HCT116 (cell line): ENCODE measurements around the gene C15orf61. TPM values are rescaled to one million over a fixed set of nuclear protein-coding genes. Genes with fewer than 3 reads are reported as not detected.

Experiments
- ATAC-seq: fragments of 200-7000 bp; cut with Tn5 transposase; 2 replicates; pipeline ENCODE4 v1.9.1; 2020; ENCODE audit warnings: mild to moderate bottlenecking, moderate library complexity
- BruUV-seq: library from RNA; stranded (reverse); fragments of 400-500 nt; replicated peaks from 2 replicates; lab custom pipeline; 2021; lab: Mats Ljungman, UMichigan
- CTCF ChIA-PET: fragments of 300-600 bp; sonication (Branson Sonifier 250); formaldehyde crosslinking; loops from one replicate; lab custom pipeline; 2021; ENCODE audit warnings: antibody characterized with exemption; lab: Charles Lee
- POLR2A ChIA-PET: fragments of 300-600, 350-600 bp; sonication (Branson Sonifier 250); formaldehyde crosslinking; loops from one replicate; lab custom pipeline; 2021; ENCODE audit warnings: antibody characterized with exemption; lab: Charles Lee
- RAD21 ChIA-PET, 2 experiments: fragments of 300-600 bp; sonication (Branson Sonifier 250); formaldehyde crosslinking; loops; one replicate each; lab custom pipeline; 2023; ENCODE audit warnings: low total read pairs in 2 of 2; ENCODE audit not compliant: uncharacterized antibody in 2 of 2, unreplicated experiment in 2 of 2, low non-redundant PET in 1 of 2; lab: Charles Lee
- DNase-seq: peaks from one replicate; pipeline ENCODE4 v3.0.0-alpha.2; 2010; ENCODE audit warnings: low read depth, low spot score
- H2AFZ ChIP-seq: fragments of 200-600 bp; shearing (Covaris generic), sonication (generic); 2 replicates; pipeline ENCODE4 v1.6.1; 2017; ENCODE audit warnings: low read depth, mixed run types, mixed read lengths, antibody characterized with exemption, low read length; ENCODE audit not compliant: poor library complexity, severe bottlenecking
- H3K27ac ChIP-seq: 2 replicates; pipeline ENCODE4 v1.5.1; 2012; ENCODE audit warnings: low read depth, low read length
- H3K27me3 ChIP-seq: fragments of 200-600 bp; sonication (generic); 2 replicates; pipeline ENCODE4 v1.6.1; 2016; ENCODE audit warnings: mixed run types, low read length, mixed read lengths; ENCODE audit not compliant: insufficient read depth
- H3K36me3 ChIP-seq, 2 experiments: fragments of 200-500 bp in 1 of 2; fragments of 200-600 bp in 1 of 2; sonication (Bioruptor generic) in 1 of 2; sonication (generic) in 1 of 2; 2 replicates each; pipeline versions ENCODE4 v1.5.1 to v1.6.1; 2014 to 2016; ENCODE audit warnings: low read length in 2 of 2, inconsistent platforms in 1 of 2, mixed read lengths in 1 of 2, mixed run types in 1 of 2; ENCODE audit not compliant: insufficient read depth in 2 of 2, control insufficient read depth in 1 of 2
- H3K4me1 ChIP-seq, 2 experiments: fragments of 200-600 bp in 1 of 2; sonication (generic) in 1 of 2; 2 replicates each; pipeline versions ENCODE4 v1.5.1 to v1.6.1; 2012 to 2017; ENCODE audit warnings: low read length in 2 of 2, inconsistent platforms in 1 of 2, mild to moderate bottlenecking in 1 of 2, mixed read lengths in 1 of 2, mixed run types in 1 of 2, moderate library complexity in 1 of 2; ENCODE audit not compliant: insufficient read depth in 2 of 2, control insufficient read depth in 1 of 2
- H3K4me2 ChIP-seq: fragments of 200-600 bp; sonication (generic); 2 replicates; pipeline ENCODE4 v1.6.1; 2017; ENCODE audit warnings: mixed run types, low read length, mixed read lengths
- H3K4me3 ChIP-seq, 2 experiments: fragments of 200-600 bp in 1 of 2; sonication (generic) in 1 of 2; replicated peaks in 1 of 2; 2 replicates each; pipeline ENCODE4 v1.5.1; 2011 to 2016; ENCODE audit warnings: low read length in 2 of 2, control low read depth in 1 of 2, low read depth in 1 of 2, mild to moderate bottlenecking in 1 of 2, mixed read lengths in 1 of 2, mixed run types in 1 of 2
- H3K79me2 ChIP-seq: fragments of 200-600 bp; sonication (generic); 2 replicates; pipeline ENCODE4 v1.6.1; 2017; ENCODE audit warnings: mild to moderate bottlenecking, mixed run types, low read length, moderate library complexity, mixed read lengths; ENCODE audit not compliant: insufficient read depth
- H3K9ac ChIP-seq: fragments of 200-600 bp; sonication (generic); 2 replicates; pipeline ENCODE4 v1.6.1; 2016; ENCODE audit warnings: low read length, mixed read lengths
- H3K9me2 ChIP-seq: fragments of 200-600 bp; sonication (generic), shearing (Covaris generic); 2 replicates; pipeline ENCODE4 v1.6.1; 2017; ENCODE audit warnings: mixed run types, mild to moderate bottlenecking, moderate library complexity; ENCODE audit not compliant: insufficient read depth
- H3K9me3 ChIP-seq, 2 experiments: fragments of 200-500 bp in 1 of 2; fragments of 200-600 bp in 1 of 2; sonication (Bioruptor generic) in 1 of 2; sonication (generic) in 1 of 2; 2 replicates each; pipeline ENCODE4 v1.6.1; 2014 to 2017; ENCODE audit warnings: low read length in 2 of 2, mixed read lengths in 2 of 2, inconsistent platforms in 1 of 2, low read depth in 1 of 2, mild to moderate bottlenecking in 1 of 2, mixed run types in 1 of 2, moderate library complexity in 1 of 2; ENCODE audit not compliant: control insufficient read depth in 1 of 2, insufficient read depth in 1 of 2
- H4K20me1 ChIP-seq: fragments of 200-600 bp; sonication (generic), shearing (Covaris generic); 2 replicates; pipeline ENCODE4 v1.6.1; 2017; ENCODE audit warnings: mixed run types, mild to moderate bottlenecking, moderate library complexity; ENCODE audit not compliant: insufficient read depth
- ATF3 ChIP-seq: IDR thresholded peaks from 2 replicates; pipeline ENCODE4 v1.6.1; 2012
- CBX3 ChIP-seq: IDR thresholded peaks from 2 replicates; pipeline ENCODE4 v1.6.1; 2012; ENCODE audit warnings: low read depth
- CEBPB ChIP-seq: IDR thresholded peaks from 2 replicates; pipeline ENCODE4 v1.6.1; 2012; ENCODE audit warnings: low read depth
- EGR1 ChIP-seq: IDR thresholded peaks from 2 replicates; pipeline ENCODE4 v1.6.1; 2012; ENCODE audit warnings: low read depth
- ELF1 ChIP-seq: IDR thresholded peaks from 2 replicates; pipeline ENCODE4 v1.6.1; 2012; ENCODE audit warnings: low read depth, borderline replicate concordance
- EZH2 ChIP-seq: fragments of 200-600 bp; sonication (generic); IDR thresholded peaks from 2 replicates; pipeline ENCODE4 v1.6.1; 2017; ENCODE audit warnings: antibody characterized with exemption, mixed run types
- EZH2phosphoT487 ChIP-seq: fragments of 200-600 bp; IDR thresholded peaks from 2 replicates; pipeline ENCODE4 v1.6.1; 2018; ENCODE audit warnings: antibody characterized with exemption, borderline replicate concordance
- FOSL1 ChIP-seq: IDR thresholded peaks from 2 replicates; pipeline ENCODE4 v1.6.1; 2012; ENCODE audit warnings: low read depth
- JUND ChIP-seq: IDR thresholded peaks from 2 replicates; pipeline ENCODE4 v1.6.1; 2012
- MAX ChIP-seq: IDR thresholded peaks from 2 replicates; pipeline ENCODE4 v1.6.1; 2012
- POLR2A ChIP-seq: IDR thresholded peaks from 2 replicates; pipeline ENCODE4 v1.7.0; 2011; ENCODE audit warnings: borderline replicate concordance; ENCODE audit not compliant: insufficient read depth, insufficient read length; ENCODE audit errors: extremely low read depth
- POLR2AphosphoS5 ChIP-seq: IDR thresholded peaks from 2 replicates; pipeline ENCODE4 v1.6.1; 2011; ENCODE audit warnings: mild to moderate bottlenecking, low read depth, low read length, moderate library complexity
- SIN3A ChIP-seq: IDR thresholded peaks from 2 replicates; pipeline ENCODE4 v1.6.1; 2012; ENCODE audit warnings: low read depth
- YY1 ChIP-seq: IDR thresholded peaks from 2 replicates; pipeline ENCODE4 v1.6.1; 2011; ENCODE audit warnings: low read length, low read depth, moderate library complexity, mild to moderate bottlenecking; ENCODE audit not compliant: insufficient replicate concordance; ENCODE audit errors: extremely low read depth
- ZBTB33 ChIP-seq: IDR thresholded peaks from 2 replicates; pipeline ENCODE4 v1.6.1; 2011; ENCODE audit warnings: mild to moderate bottlenecking, low read length, moderate library complexity; ENCODE audit not compliant: insufficient replicate concordance; ENCODE audit errors: extremely low read depth
- ZFX ChIP-seq: fragments of 450-650 bp; IDR thresholded peaks from 2 replicates; pipeline ENCODE4 v1.6.1; 2017
- ZNF274 ChIP-seq: fragments of 200-500 bp; sonication (Bioruptor generic); IDR thresholded peaks from 2 replicates; pipeline ENCODE4 v1.6.1; 2014; ENCODE audit warnings: mild to moderate bottlenecking, low read depth, low read length, inconsistent platforms
- intact Hi-C: fragments of 100-400 bp; cut with micrococcal nuclease; formaldehyde crosslinking; loops from 2 replicates; pipeline ENCODE4 v1.10.0; 2022
- total RNA-seq: library from RNA; stranded (reverse); gene quantifications from one replicate; pipeline ENCODE4 v1.2.1, GENCODE V29; 2021; ENCODE audit not compliant: unreplicated experiment

The C15orf61 gene
- total RNA-seq, 1 experiment from 2014 or later, result 9.9 TPM

- Histone ChIP-seq H3K4me2 (no peak overlapping the region), H4K20me1 (no peaks in the 10 kb centered on the region), H3K4me3 (no peak overlapping the region), H3K9me2 (no peaks in the 10 kb centered on the region), H3K27ac (no peak overlapping the region), H3K4me1 (no peaks in the 10 kb centered on the region), H3K79me2 (no peaks in the 10 kb centered on the region), H3K27me3 (no peaks in the 10 kb centered on the region), H2AFZ (no peak overlapping the region), H3K9me3 (no peaks in the 10 kb centered on the region), H3K36me3 (0 out of 4 replicates have a peak, but pooled peaks cover 0 to 2% of the 10 kb centered on the region in 2 experiments), H3K9ac (no peak overlapping the region)
- DNase-seq (no peak), ATAC-seq (no peak)
- ChIA-PET RAD21 (no interaction called here), POLR2A (no interaction called here), CTCF (no interaction called here)
- no TSS peak for BruUV-seq
- TF ChIP-seq YY1 (no peak), ZBTB33 (no peak), EZH2 (no peak), JUND (no peak), SIN3A (no peak), FOSL1 (no peak), EZH2phosphoT487 (no peak)
- intact Hi-C loops, result no loop called here
Observed at GRCh38 chr15:67509918-67510317, 11.0 kb upstream of the C15orf61 start.

- no peak for TF ChIP-seq EZH2
- no peak for TF ChIP-seq MAX
- no peak for TF ChIP-seq ATF3
- no peak for TF ChIP-seq CBX3
- no peak for TF ChIP-seq CEBPB
- no peak for TF ChIP-seq EGR1
- TF ChIP-seq ZNF274, result no peak
- no peak for TF ChIP-seq POLR2AphosphoS5
- no peak for TF ChIP-seq EZH2phosphoT487
- no peak for TF ChIP-seq ZBTB33
- no peak for TF ChIP-seq ZFX
- no peak for TF ChIP-seq YY1
- no peak for TF ChIP-seq POLR2A
- no peak for TF ChIP-seq ELF1
- BruUV-seq, result no TSS peak
- H3K4me2 ChIP-seq, result no peak overlapping the region
- no peaks in the 10 kb centered on the region for H3K27me3 ChIP-seq
- ATAC-seq (no peak), DNase-seq (no peak)
- H3K9ac ChIP-seq, result no peak overlapping the region
- RAD21 ChIA-PET, result no interaction called here
- no peak overlapping the region for H3K27ac ChIP-seq
- CTCF ChIA-PET, result no interaction called here
- POLR2A ChIA-PET, result no interaction called here
- H3K4me3 ChIP-seq, result no peak overlapping the region
- H3K4me1 ChIP-seq, result no peaks in the 10 kb centered on the region
- no peaks in the 10 kb centered on the region for H4K20me1 ChIP-seq
- H3K9me3 ChIP-seq, result no peaks in the 10 kb centered on the region
- H3K9me2 ChIP-seq, result no peaks in the 10 kb centered on the region
- H3K36me3 ChIP-seq, result 0 out of 4 replicates have a peak, but pooled peaks cover 0 to 2% of the 10 kb centered on the region in 2 experiments
- intact Hi-C loops, result no loop called here
- no peak overlapping the region for H2AFZ ChIP-seq
- H3K79me2 ChIP-seq, result no peaks in the 10 kb centered on the region
Observed at GRCh38 chr15:67510597-67511190, 10.2 kb upstream of the C15orf61 start.
